ENCODE data around the gene ACYP2. TPM values are rescaled to one million over a fixed set of nuclear protein-coding genes. Genes with fewer than 3 reads are reported as not detected.
A peak's percentile ranks its signal among the peaks of the same experiment; 100 is the strongest.
"Not testable (repeated sequence)": the region's sequence is repeated elsewhere in the genome, so short reads cannot be mapped to it uniquely, and the experiment has no call there.

ACYP2 gene
- polyA plus RNA-seq (2014; cell fraction: cytosol; rRNA removed), result 3.0 and 8.0 TPM in 2 replicates
- polyA plus RNA-seq (2014; cell fraction: nucleus; rRNA removed), result 2.6 and 4.3 TPM in 2 replicates

DNA sequence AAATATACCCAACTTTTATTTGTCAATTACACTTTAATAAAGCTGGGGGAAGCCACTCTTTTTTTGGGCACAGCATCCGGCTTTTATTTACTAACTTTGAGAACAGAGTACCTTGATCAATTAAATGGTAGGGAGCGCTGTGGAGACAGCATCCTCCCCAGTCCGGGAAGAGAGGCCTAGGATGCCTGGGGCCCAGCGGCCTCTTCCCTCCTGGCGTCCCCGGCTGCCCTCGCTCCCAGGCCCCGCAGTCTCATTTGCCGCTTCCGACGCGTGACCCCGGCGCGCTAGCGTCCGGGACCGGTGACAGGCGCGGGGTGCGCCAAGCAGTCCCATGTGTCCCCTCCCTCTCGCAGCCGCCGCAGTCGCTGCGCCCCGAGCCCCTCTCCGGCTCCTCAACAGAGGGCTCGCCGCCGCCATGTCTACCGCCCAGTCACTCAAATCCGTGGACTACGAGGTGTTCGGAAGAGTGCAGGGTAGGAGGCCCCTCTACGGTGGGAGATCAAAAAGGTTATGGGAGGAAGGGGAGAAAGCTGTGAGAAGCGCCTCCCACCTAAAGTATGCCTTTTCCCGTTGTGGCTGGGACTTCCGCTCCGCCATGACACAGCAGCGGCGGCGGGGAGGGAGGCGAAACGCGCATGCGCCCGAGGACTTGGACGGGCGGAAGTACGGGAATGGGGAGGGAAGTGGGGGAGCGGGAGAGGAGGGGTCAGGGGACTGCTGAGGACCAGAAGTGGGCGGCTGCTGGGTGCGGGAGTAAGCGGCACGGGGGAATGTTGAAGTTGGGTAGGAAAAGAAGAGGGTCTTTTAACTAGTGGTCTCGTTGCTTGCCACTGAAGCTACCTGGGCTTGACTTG is at the start of gene ACYP2:
TSS of gene ACYP2 (plus strand) at position 332 of the 854 bp plus-strand sequence.
- DNase-seq (ENCODE audit: low spot score), result peak; percentile 99

DNA sequence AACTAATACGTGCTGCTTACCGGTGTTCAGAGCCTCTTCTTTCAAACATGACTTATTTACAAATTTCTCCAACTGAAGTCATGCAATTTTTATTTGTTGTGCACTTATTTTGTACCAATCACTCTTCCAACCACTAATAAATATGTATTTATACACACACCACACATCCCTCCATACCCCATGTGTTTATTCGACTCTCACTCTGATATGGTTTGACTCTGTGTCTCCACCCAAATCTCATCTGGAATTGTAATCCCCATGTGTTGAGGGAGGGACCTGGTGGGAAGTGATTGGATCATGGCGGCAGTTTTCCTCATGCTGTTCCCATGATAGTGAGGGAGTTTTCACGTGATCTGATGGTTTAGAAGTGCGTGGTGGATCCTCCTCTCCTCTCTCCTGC is 49.5 kb upstream of the ACYP2 start:
- DNase-seq (ENCODE audit: low spot score), result no peak

DNA sequence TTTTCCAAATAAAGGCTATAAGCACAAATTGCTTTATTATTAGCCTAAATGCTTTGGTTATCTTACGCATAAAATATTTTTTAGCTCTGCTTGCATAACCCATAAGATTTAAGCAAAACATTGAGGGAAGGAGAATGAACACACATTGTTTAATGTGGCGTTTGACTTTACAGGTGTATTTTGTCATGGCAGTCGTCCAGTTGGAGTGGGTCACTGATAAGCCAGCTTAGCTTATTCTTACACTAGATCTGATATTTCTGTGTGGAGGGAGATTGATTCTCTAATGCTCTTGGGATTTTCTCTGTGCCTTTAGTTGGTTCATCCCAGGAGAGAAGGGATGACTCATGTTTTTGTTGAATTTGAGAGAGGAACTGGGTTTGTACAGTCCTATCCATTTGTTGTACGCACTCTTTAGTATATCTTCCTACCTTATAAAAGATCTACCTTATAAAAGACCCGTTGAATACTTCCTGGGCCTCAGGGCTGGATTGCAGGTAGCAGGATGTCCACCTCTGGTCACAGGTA is 47.5 kb upstream of the ACYP2 start:
- DNase-seq (ENCODE audit: low spot score), result no peak

DNA sequence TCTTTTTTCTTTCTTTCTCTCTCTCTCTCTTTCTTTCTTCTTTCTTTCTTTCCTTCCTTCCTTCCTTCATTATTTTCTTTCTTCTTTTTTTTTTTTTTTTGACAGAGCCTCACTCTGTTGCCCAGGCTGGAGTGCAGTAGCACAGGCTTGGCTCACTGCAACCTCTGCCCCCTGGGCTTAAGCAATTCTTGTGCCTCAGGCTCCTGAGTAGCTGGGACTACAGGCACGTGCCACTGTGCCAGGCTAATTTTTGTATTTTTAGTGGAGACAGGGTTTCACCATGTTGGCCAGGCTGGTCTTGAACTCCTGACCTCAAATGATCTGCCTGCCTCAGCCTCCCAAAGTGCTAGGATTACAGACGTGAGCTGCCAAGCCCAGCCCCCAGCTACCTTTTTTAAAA is 42.9 kb upstream of the ACYP2 start:
- not testable (repeated sequence) for DNase-seq (ENCODE audit: low spot score)

DNA sequence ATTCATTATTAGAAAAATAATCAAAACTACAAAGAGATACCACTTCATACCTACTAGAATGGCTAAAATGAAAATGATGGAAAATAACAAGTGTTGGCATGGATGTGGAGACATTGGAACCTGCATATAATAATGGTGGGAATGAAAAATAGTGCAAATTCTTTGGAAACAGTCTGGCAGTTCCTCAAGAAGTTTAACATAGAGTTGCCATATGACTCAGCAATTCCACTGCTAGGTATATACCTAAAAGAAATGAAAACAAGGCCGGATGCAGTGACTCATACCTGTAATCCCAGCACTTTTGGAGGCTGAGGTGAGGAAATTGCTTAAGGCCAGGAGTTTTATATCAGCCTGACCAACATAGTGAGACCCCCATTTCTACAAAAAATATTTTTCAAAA is 41.6 kb upstream of the ACYP2 start:
- DNase-seq (ENCODE audit: low spot score), result no peak

DNA sequence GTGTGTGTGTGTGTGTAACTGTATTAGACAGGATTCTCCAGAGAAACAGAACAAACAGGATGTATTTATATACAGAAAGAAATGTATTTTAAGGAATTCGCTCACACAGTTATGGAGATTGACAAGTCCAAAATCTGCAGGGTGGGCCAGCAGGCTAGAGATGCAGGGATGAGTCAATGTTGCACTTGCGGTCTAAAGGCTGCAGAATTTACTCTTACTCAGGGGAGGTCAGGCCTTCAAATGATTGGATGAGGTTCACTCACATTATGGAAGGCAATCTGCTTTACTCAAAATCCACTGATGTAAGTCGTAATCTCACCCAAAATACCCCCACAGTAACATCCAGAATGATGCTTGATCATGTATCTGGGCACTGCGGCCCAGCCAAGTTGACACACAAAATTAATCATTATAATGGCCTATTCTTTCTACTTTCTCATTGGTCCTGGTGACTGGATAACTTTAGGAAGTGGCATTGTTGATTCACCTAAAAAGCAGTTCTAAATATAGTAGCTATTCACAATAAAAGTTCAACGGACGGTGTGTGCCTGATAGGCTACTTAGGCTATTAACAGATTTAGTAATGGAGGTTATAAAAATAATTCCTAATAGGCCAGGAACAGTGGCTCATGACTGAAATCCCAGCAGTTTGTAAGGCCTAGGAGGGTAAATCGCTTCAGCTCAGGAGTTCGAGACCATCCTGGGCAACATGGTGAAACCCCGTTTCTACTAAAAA is 40.6 kb upstream of the ACYP2 start:
- DNase-seq (ENCODE audit: low spot score), result no peak

DNA sequence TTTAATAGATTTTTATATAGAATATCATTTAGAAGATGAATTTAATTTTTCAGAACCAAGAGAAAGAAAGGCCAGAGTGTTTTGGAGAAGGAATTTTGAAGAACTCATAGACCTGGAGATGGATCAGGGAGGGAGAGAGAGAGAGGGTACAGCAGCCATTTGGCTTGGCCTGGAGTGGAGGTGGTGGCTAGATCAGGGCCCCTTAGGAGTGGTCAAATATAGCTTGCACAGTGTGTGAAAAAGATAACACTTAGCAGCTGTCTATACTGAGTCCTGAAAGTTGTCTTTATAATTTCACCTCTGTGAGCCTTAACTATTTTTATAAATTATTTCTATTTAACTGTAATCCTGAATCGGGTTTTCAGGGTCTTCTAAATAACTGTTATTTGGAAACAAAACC is 38.8 kb upstream of the ACYP2 start:
- DNase-seq (ENCODE audit: low spot score), result no peak

DNA sequence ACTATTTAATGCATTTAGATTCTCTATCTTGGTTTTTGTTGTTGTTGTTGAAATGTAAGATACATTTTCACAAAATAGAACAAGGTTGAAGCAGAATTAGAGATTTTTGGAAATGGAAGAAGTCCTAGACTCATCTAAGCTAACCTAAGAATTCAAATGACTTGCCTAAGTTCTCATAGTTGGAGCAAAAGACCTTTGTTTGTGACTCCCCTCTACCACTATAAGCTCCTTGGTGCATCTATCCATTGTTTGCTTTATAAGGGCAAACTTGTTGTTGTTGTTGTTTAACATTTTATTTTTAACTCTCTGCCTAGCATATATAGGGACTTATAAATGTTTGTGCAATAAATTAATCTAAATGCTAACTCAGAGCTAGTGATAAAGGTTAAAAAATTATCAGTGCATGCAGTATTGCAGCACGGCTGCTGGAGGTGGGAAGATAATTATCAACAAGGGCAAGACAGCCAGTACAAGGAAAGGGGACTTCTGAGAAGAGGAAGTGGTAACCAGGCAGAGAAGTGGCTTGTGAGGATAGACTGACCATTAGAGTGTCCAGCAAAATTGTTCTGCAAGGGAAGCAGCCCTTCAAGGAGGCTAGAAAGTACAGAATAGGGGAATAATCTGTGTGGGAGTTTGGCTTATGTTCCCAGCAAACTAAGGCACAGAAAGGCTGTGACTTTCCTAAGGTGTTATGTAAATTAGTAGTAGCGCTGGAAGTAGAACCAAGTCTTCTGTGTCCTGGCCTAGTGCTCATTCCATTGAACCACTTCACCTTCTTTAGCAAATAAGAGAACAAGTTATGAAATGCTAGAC is 38.1 kb upstream of the ACYP2 start:
- DNase-seq (ENCODE audit: low spot score), result no peak

DNA sequence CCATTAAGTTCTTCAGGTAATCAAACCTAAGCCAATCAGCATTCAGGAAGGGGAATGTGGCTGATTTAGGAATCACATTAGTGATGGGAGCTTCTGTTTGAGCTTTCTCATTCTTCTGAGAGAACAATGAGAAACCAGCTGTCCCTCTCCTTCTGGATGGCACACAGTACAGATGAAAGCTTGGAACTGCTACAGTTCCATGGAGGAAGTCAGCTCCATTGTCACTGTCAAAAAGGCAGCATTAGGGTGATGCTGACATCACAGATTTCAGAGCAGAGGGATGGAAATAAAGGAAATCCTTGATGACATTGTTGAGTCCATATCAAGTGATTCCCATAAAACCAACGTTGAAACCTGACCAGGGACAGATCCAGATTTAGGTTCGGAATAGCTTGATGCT is 36.1 kb upstream of the ACYP2 start:
- DNase-seq (ENCODE audit: low spot score), result no peak

DNA sequence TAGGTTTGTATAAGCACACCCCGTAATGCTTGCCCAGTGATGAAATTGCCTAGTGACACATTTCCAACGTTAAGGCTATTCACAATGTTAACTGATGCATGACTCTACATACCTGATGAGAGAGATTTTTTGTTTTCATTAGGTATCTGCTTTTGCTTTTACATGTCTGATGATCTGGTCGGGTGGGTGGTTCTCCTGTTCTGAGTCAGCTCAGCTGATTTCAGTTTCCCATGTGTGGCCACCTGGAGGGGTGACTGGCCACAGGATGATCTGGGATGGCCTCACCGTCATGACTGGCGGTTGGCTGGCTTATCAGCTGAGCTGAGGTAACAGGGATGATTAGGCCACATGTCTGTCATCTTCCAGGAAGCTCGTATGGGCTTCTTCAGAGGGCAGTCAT is 33.8 kb upstream of the ACYP2 start:
- DNase-seq (ENCODE audit: low spot score), result no peak

DNA sequence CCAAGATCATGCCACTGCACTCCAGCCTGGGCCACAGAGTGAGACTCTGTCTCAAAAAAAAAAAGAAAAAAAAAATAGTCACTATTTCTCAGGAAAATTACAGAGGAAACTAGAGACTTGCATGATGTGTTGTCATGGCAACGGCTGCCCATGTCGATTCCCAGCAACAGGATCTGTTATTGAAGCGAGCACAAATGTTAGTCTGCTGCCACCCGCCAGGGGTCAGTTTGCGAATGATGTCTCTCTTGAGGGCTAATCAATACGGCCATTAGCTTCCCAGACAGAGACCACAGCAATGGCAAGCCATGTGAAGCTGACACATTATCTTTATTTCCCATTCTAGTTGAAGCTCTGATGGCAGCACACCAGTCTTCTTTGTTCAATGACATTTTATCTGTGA is 32.4 kb upstream of the ACYP2 start:
- peak; percentile 21 for DNase-seq (ENCODE audit: low spot score)

DNA sequence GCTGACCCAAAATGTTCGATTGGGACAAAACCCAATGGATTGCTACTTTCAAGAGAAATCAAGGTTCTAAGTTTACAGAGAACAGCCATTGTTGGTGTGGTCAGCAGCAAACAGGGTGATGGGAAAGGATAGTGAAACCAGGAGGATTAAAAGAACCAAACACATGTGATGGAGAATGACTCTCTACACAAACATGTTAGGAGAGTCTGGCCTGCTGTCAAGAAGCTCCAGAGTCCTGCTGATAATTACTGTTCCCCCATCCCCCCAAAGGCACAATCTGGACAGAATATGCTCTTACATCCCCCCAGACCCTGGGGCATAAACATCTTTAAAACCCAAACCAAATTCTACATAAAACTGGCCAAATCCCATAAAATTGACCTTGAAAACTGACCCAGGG is 32.0 kb upstream of the ACYP2 start:
- DNase-seq (ENCODE audit: low spot score), result no peak

DNA sequence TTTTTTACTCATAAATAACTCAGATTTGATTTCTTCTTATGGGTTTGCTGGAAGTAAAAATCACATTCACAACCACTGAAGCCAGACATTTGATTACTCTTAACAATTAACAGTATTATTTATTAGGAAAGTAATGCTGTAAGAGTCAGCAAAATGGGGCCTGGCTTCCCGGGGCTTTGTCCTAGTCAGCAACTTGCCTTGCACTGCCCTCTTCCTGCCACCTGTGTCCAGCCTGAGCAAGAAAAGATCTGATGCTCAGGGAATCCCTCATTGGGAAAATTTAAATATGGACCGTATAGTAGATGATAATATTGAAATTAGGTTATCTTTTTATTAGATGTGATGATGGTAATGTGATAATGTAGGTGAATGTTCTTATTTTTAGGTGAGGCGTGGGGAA is 30.8 kb upstream of the ACYP2 start:
- DNase-seq (ENCODE audit: low spot score), result no peak

DNA sequence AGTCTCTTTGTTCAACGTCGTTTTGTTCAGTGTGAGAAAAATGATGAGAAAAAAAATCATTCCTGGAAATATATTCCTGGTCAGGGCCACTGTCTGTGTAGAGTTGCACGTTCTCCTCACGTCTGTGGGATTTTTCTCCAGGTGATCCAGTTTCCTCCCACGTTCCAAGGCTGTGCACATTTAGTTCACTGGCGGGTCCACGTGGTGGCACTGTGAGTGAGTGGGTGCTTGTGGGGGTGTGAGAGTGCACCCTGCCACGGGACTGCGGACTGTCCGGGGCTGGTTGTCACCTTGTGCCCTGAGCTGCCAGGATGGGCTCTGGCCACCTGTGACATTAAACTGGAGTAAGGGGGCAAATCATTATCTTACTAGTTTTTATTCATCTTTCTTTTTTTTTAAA is 30.3 kb upstream of the ACYP2 start:
- DNase-seq (ENCODE audit: low spot score), result no peak

DNA sequence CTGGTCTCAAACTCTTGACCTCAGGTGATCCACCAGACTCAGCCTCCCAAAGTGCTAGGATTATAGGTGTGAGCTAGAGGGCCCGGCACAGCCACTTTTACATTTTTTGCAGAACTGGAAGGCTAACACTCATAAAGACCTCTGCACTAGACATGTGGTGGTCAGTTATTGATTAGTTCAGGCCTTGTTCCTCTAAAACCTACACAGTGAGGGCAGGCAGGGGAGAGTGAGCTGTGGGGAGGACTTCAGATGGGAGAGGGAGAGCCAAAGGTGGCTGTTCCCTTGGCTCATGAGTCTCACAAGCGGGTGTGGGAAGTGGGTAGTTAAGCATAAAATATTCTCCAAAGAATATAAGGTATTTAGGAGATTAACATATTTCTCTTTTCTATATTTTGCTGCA is 29.3 kb upstream of the ACYP2 start:
- no peak for DNase-seq (ENCODE audit: low spot score)

DNA sequence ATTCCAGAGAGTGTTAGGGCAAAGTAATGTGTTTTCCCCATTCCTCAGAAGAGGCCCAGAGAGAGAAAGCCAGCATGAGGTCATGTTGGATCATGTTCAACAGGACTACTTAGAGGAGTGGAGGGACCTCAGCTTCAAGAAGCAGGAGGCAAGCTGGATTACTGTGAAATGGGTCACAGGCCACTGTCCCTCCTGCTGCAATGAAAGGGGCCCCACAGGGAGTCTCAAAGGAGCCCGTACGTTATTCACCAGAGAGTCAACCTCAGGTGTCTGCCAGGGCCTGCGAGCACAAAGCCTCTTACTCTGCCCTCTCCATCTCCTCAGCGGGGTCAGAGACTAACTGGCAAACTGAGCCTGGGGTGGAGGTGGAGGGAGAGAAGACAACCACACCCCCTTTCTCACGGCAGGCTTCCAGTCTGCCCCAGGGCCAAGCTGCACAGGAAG is 27.2 kb upstream of the ACYP2 start:
- no peak for DNase-seq (ENCODE audit: low spot score)

DNA sequence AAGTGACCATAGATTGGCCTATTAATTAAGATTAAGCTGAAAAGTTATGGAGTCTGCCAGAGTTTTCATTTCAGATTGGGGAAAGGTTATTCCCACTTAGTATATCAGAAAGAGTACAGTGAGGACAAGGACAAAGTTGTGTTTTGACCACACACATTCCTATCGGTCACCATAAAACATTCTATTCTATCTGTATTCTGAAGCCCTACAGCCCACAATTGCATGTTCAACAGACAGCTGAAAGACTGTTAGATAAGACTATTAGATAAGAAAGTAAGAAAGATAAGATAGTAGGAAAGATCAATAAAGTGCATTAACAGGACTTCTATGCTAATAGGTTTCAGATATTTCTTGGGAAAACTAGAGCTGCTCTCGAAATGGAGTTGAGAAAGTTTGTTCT is 26.7 kb upstream of the ACYP2 start:
- no peak for DNase-seq (ENCODE audit: low spot score)

DNA sequence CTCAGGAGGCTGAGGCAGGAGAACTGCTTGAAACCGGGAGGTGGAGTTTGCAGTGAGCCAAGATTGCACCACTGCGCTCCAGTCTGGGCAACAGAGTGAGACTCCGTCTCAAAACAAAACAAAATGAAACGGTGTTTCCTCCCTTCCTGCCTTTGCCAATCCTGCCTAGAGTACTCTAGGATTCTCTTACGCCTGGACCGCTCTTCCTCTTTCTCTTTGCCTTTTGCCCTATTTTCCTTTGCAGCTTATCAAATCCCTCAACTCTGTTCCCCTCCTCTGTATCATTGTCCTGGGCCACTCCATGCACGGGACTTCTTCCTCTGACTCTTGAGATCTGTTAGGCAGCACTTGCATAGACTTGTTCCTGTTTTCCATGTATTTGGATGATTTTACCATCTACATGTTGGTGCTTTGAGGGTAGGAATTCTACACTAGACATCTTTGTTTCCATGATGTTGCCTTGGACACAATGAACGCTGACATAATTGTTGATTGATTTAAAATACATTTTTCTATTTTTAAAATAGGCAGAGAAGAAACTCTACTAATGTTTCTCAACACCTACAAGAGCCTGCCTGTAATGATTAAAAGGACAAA is 24.8 kb upstream of the ACYP2 start:
- no peak for DNase-seq (ENCODE audit: low spot score)

DNA sequence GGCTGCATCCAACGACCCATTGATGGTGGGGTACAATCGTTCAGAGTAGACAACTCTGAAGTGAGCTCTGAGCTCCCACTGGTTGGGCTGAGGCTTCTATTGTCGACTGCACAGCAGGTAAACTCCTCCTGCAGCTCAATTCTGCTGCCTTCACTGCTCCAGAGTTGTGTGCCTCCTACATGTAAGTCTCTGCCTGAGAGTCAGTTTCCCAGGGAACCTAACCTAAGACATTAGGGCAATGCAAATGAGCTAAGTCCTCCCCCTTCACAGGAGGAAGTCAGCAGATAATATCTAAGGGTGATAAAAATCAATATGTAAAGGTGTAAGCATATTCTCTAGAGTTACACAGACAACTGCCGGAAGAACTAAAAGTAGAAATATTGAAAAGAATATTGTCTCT is 22.5 kb upstream of the ACYP2 start:
- DNase-seq (ENCODE audit: low spot score), result no peak

DNA sequence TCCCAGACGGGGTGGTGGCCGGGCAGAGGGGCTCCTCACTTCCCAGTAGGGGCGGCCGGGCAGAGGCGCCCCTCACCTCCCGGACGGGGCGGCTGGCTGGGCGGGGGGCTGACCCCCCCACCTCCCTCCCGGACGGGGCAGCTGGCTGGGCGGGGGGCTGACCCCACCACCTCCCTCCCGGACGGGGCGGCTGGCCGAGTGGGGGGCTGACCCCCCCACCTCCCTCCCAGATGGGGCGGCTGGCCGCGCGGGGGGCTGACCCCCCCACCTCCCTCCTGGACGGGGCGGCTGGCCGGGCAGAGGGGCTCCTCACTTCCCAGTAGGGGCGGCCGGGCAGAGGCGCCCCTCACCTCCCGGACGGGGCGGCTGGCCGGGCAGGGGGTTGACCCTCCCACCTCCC is 20.0 kb upstream of the ACYP2 start:
- DNase-seq (ENCODE audit: low spot score), result not testable (repeated sequence)

DNA sequence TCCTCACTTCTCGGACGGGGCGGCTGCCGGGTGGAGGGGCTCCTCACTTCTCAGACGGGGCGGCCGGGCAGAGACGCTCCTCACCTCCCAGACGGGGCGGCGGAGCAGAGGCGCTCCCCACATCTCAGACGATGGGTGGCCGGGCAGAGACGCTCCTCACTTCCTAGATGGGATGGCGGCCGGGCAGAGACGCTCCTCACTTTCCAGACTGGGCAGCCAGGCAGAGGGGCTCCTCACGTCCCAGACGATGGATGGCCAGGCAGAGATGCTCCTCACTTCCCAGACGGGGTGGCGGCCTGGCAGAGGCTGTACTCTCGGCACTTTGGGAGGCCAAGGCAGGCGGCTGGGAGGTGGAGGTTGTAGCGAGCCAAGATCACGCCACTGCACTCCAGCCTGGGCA is 19.3 kb upstream of the ACYP2 start:
- not testable (repeated sequence) for DNase-seq (ENCODE audit: low spot score)
